NCI-H187 (cell line): ENCODE data around the gene TFDP1.
"Not testable (repeated sequence)": the region's sequence is repeated elsewhere in the genome, so short reads cannot be mapped to it uniquely, and the experiment has no call there.

Source experiments
- DNase-seq, 2 experiments: peaks; one replicate each; lab custom pipeline; 2025; lab: John Stamatoyannopoulos, UW

Gene TFDP1

GRCh38 chr13:113617961-113618360, 33.4 kb downstream of the TFDP1 start:
- DNase-seq = no peak

DNA sequence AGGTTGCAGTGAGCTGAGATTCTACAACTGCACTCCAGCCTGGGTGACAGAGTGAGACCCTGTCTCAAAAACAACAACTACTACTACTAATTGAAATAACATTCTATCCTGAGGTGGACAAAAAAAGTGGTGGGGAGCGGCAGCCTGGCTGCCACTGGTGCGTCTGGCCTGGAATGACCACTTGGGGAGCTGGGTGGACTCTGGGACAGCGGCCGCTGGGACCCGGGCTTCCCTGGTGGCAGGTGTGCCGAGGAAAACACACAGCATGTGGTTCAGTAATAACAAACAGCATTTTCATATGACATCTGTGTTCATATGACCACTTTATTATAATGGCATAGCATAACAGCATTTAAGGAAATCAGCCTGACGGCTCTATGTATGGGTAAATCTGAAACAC, 33.9 kb downstream of the TFDP1 start:
- no peak for DNase-seq

- DNase-seq = no peak
Observed at GRCh38 chr13:113620036-113620796, 35.7 kb downstream of the TFDP1 start.

- DNase-seq = no peak
Observed at GRCh38 chr13:113621046-113621445, 36.5 kb downstream of the TFDP1 start.

DNA sequence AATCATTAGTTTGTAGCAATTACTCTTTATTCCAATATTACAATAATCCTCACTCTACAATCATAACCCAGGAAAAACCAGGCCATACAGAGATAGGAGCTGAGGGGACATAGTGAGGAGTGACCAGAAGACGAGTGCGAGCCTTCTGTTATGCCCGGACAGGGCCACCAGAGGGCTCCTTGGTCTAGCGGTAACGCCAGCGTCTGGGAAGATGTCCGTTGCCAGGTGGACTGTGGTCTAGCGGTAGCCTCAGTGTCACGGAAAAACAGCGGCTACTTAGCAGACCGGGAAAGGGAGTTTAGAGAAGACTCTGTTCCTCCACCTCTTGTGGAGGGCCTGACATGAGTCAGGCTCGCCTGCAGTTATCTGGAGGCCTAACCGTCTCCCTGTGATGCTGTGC, 36.9 kb downstream of the TFDP1 start:
- not testable (repeated sequence) for DNase-seq

GRCh38 chr13:113621986-113622550, 37.5 kb downstream of the TFDP1 start:
- not testable (repeated sequence) for DNase-seq

GRCh38 chr13:113622791-113623490, 38.4 kb downstream of the TFDP1 start:
- DNase-seq = no peak

GRCh38 chr13:113623491-113624234, 39.1 kb downstream of the TFDP1 start:
- no peak for DNase-seq

GRCh38 chr13:113624235-113624587, 39.7 kb downstream of the TFDP1 start:
- no peak for DNase-seq

GRCh38 chr13:113624640-113625304, 40.2 kb downstream of the TFDP1 start:
- DNase-seq = not testable (repeated sequence)

DNA sequence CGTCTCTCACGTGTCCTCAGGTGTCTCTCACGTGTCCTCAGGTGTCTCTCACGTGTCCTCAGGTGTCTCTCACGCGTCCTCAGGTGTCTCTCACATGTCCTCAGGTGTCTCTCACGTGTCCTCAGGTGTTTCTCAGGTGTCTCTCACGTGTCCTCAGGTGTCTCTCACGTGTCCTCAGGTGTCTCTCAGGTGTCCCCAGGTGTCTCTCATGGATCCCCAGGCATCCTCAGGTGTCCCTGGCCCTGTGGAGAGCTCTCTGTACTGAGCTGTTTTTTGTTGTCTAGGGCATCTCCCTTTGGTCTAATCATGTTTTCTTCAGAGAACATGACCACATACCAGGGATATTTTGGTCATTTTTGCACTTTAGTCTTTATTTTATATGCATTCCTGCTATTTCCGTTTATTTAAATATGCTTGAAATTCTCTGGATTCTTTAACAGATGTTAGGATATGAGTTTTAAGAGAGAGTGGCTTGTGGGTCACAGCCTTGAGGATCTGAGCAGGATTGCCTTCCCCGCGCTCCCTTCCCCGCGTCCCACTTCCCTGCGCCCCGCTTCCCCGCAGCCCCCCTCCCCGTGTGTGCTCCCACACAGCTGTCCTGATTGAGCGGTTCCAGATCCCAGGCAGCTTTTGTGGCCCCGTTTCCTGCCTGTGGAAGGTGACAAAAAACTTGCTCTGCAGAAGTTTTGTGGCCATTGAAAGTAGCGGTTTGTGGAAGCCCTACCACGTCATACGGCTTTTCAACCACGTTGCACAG, 41.6 kb downstream of the TFDP1 start:
- DNase-seq = no peak

GRCh38 chr13:113627136-113627535, 42.6 kb downstream of the TFDP1 start:
- DNase-seq = no peak

DNA sequence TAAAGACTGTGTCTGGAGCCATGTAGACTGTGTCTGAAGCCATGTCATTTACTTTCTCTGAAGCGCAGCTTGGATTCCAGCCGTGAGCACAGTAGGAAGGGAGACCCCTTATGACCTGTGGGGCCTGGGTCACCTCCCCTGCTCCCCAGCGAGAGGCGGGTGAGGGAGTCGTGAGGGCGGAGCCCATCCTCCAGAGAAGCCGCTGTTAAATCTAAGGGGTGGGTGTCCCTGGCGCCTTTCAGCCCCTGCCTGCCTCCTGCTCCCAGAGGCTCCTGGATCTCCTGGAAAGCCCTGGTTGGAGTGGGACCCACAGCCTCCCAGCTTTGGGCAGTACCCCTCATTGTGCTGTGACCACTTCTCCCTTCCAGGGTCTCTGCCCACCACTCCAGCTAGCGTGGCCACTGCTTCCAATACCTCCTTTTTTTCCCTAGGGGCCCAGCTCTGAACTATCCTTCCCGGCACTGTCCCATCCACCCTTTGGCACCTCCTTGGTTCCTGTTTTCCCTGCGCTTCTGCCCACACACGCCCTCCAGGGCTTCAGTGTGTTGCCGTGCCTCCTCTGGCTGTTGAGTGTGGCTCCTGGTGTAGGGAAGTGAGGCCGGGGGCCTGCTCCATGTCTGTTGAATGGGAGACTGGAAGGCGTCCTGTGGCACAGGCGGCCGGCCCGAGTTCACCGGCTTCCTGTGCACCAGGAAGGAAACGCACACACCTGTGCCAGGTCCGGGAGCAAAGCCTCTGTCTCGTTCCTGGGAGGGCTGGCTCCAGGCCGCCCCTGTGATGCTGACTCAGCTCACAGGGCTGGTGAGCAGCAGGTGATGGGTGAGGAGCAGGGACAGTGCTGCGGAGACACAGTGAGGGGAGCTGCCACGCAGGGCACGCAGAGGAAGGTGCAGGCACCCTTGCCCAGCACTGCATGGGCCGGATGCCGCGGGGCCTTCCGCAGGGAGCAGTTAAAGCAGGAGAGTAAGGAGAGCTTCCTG, 44.0 kb downstream of the TFDP1 start:
- no peak for DNase-seq

- DNase-seq = no peak
Observed at GRCh38 chr13:113629866-113630265, 45.3 kb downstream of the TFDP1 start.

DNA sequence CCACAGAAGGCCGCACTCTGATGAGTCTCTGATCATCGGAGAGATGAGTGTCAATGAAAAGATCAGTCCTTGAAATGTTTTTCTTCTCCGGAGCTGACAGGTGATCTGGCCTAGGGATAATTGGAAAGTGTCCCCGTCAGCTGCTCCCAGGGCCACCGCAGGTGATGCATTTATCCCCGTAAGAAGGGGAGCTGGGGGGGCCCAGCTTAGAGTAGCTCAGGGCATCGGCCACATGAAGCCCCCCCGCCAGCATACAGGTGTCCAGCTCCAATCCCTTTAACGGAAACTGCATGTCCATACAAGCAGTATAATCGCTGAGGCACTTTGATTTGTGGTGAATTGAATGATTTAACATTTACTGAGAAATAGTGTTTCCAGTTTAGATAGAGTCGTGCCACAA, 45.7 kb downstream of the TFDP1 start:
- DNase-seq = no peak

GRCh38 chr13:113630804-113631203, 46.3 kb downstream of the TFDP1 start:
- DNase-seq = no peak

DNA sequence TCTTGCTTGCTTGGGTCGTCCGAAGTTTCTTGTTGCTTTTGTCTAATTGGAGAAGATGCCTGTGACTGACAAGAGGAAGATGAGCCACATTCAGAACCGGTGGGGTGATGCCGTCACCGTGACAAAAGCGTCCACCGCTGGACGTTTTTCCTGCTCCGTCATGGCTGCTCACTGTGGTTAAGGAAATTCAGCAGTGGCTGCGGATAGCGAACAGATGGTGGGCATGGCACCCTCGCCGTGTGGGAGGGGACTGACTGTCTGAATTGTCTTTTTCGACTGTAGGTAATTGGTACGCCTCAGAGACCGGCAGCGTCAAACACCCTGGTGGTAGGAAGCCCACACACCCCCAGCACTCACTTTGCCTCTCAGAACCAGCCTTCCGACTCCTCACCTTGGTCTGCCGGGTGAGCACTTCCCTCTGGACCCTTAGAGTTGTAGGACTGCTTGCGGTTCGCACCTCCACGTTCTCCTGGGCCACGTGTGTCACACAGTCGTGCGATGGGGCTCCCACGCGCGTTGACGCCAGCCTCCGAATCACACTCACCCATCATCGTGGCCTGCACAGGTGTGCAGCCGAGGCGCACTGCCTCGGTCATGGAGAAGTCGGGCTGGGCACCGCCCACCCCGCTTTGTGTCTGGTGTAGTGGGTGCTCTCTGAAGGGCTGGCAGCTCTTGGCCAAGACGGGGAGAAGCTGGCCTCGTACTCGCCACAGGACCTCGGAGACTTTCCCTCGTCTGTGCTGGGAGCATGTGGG, 47.0 kb downstream of the TFDP1 start:
- DNase-seq = no peak

DNA sequence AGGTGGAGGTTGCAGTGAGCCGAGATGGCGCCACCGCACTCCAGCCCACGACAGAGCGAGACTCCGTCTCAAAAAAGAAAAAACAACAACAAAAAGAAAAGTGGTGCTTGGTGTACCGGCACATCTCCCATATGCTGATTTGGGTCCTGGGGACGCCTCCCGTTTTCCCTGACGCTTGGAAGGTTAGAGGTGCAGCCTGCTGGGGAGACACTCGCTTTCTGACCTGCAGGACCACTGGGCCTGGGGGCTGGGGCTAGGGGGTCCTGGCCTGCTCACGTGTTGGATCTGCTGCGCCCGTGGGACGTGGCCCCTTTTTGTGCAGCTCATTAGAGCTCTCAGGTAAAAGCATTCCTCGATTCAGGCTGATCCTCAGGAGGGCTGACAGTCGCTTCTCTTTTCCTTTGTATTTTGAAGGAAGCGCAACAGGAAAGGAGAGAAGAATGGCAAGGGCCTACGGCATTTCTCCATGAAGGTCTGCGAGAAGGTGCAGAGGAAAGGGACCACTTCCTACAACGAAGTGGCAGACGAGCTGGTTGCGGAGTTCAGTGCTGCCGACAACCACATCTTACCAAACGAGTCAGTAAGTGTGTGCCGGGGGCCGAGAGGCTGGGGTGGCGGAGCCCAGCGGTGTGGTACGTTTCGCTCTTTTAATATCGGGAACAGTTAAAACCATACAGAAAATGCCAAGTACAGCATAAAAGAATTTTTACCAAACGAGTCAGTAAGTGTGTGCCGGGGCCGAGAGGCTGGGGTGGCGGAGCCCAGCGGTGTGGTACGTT, 48.3 kb downstream of the TFDP1 start:
- no peak for DNase-seq

DNA sequence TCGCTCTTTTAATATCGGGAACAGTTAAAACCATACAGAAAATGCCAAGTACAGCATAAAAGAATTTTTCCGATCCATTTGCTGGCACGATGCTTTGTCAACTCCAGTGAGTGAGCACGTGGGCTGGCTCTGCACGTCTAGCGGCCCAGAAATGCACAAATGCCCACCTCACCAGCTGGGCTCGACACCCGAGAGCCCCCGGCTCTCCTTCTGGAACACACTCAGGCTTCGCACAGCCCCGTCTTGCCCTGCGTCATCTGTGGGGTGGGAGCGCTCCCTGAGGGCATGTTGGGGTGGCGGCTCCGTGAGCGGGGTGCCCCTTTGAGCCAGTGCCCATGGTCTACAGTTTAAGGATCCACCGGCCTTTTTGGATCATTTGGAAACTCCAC, 48.9 kb downstream of the TFDP1 start:
- DNase-seq = no peak
